Neutrophil (primary cell): ENCODE measurements around the gene PRDM16.

ENCODE experiments used
- H3K27ac ChIP-seq: fragments of 200-600 bp; sonication (generic); 2 replicates; pipeline ENCODE4 v1.5.1; 2016; ENCODE audit warnings: mild to moderate bottlenecking, moderate library complexity
- H3K27me3 ChIP-seq: fragments of 200-600 bp; sonication (generic); 2 replicates; pipeline ENCODE4 v1.6.0; 2016; ENCODE audit warnings: mild to moderate bottlenecking
- H3K36me3 ChIP-seq: fragments of 200-600 bp; sonication (generic); 2 replicates; pipeline ENCODE4 v1.5.1; 2017
- H3K4me1 ChIP-seq, 2 experiments: fragments of 200-600 bp in 1 of 2; sonication (generic) in 1 of 2; 1 replicate in 1 of 2; 2 replicates in 1 of 2; pipeline versions ENCODE4 v1.5.1 to v1.6.1; 2013 to 2016; ENCODE audit warnings: low read depth in 1 of 2, low read length in 1 of 2, mild to moderate bottlenecking in 1 of 2, moderate library complexity in 1 of 2; ENCODE audit not compliant: control insufficient read depth in 1 of 2, insufficient read depth in 1 of 2
- H3K4me3 ChIP-seq, 2 experiments: fragments of 200-600 bp in 1 of 2; sonication (generic) in 1 of 2; 1 replicate in 1 of 2; 2 replicates in 1 of 2; pipeline ENCODE4 v1.5.1; 2013 to 2016; ENCODE audit warnings: low read depth in 1 of 2, low read length in 1 of 2, mild to moderate bottlenecking in 1 of 2, moderate library complexity in 1 of 2
- H3K9me3 ChIP-seq: fragments of 200-600 bp; sonication (generic); 2 replicates; pipeline ENCODE4 v1.5.1; 2016
- TF ChIP-seq, protein P1 (sequence below): fragments of 200-600 bp; sonication (generic); IDR thresholded peaks from 2 replicates; pipeline ENCODE4 v1.5.1; 2016; ENCODE audit warnings: antibody characterized with exemption

Gene PRDM16

GRCh38 chr1:3326516-3327388 is 257.7 kb downstream of the PRDM16 start:
- Histone ChIP-seq H3K4me1 (no peaks in the 10 kb centered on the region), H3K27ac (no peak overlapping the region), H3K9me3 (no peaks in the 10 kb centered on the region), H3K36me3 (no peaks in the 10 kb centered on the region), H3K4me3 (no peak overlapping the region), H3K27me3 (peaks cover 26% of the 10 kb centered on the region)
- TF ChIP-seq, protein P1, sequence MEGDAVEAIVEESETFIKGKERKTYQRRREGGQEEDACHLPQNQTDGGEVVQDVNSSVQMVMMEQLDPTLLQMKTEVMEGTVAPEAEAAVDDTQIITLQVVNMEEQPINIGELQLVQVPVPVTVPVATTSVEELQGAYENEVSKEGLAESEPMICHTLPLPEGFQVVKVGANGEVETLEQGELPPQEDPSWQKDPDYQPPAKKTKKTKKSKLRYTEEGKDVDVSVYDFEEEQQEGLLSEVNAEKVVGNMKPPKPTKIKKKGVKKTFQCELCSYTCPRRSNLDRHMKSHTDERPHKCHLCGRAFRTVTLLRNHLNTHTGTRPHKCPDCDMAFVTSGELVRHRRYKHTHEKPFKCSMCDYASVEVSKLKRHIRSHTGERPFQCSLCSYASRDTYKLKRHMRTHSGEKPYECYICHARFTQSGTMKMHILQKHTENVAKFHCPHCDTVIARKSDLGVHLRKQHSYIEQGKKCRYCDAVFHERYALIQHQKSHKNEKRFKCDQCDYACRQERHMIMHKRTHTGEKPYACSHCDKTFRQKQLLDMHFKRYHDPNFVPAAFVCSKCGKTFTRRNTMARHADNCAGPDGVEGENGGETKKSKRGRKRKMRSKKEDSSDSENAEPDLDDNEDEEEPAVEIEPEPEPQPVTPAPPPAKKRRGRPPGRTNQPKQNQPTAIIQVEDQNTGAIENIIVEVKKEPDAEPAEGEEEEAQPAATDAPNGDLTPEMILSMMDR: no peak

- TF ChIP-seq, protein P1: no peak
- Histone ChIP-seq H3K36me3 (no peaks in the 10 kb centered on the region), H3K4me1 (no peaks in the 10 kb centered on the region), H3K9me3 (no peaks in the 10 kb centered on the region), H3K27ac (no peak overlapping the region), H3K4me3 (no peak overlapping the region), H3K27me3 (peaks cover 20% of the 10 kb centered on the region)
Measured at GRCh38 chr1:3327389-3327702, 258.3 kb downstream of the PRDM16 start.

DNA sequence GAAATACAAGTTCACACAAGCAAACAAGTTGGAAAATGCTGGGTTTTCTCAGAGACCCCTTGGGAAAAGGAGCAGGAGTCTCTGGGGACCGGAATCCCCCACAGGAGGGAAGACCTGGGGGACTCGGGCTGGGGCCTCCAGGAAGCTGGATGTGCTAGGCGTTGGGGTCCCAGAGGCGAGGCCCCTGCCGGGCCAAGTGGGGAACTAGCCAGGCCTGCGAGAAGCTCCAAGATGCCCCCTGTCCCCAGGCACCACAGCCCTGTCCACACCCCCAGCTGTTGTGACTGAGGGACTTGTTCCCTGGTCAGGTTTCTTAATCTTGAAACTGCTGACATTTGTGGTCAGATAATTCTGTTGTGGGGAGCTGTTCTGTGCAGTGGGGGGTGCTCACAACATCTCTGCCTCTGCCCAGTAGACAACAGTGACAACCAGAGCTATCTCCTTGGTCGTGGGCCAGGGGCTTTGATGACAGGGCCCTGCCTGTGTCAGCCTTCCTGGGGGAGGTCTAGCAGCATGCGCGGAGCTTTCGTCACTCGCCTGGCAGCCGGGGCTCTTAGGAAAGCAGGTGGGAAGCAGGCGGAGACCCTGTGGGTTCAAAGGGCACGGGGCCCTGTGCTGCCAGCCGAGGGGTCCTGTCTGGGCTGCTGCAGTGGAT is 259.1 kb downstream of the PRDM16 start:
- no peaks in the 10 kb centered on the region for H3K4me1 ChIP-seq
- no peaks in the 10 kb centered on the region for H3K36me3 ChIP-seq
- H3K9me3 ChIP-seq: no peaks in the 10 kb centered on the region

DNA sequence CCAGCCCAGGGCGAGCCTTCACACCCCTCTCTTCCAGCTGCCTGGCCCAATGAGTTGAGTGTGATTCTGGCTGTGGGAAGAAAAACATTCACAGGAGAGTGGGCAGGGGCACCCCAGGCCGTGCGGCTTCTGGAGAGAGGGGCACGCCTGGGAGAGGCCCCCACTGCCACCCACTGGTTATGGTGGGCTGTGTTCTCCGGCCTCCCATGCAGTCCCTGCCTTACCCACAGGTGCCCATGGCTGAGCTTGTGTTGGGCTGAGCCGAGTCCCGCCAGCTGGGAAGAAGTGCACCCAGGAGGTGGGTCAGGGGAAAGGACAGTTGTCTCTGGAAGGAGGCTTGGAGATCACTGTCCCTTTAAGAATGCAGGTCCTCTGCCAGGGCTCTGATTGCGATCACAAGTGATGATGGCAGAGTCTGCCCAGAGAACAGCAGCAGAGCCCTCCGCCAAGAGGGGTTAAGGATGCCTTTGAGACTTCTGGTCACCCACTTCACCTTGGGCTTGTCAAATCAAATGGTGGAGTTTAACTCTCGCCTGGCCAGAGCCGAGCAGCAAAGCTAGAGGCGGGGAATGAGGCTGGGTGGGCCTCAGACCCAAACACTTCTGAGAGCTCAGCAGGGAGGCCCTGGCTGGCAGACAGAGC is 260.8 kb downstream of the PRDM16 start:
- Histone ChIP-seq H3K27me3 (no peaks in the 10 kb centered on the region), H3K4me1 (no peaks in the 10 kb centered on the region), H3K9me3 (no peaks in the 10 kb centered on the region), H3K27ac (no peak overlapping the region), H3K4me3 (no peak overlapping the region), H3K36me3 (no peaks in the 10 kb centered on the region)
- TF ChIP-seq, protein P1: no peak

More for the DNA sequence above, 259.1 kb downstream of the PRDM16 start:
- peaks cover 13% of the 10 kb centered on the region for H3K27me3 ChIP-seq
- TF ChIP-seq, protein P1: no peak
- no peak overlapping the region for H3K27ac ChIP-seq
- H3K4me3 ChIP-seq: no peak overlapping the region

DNA sequence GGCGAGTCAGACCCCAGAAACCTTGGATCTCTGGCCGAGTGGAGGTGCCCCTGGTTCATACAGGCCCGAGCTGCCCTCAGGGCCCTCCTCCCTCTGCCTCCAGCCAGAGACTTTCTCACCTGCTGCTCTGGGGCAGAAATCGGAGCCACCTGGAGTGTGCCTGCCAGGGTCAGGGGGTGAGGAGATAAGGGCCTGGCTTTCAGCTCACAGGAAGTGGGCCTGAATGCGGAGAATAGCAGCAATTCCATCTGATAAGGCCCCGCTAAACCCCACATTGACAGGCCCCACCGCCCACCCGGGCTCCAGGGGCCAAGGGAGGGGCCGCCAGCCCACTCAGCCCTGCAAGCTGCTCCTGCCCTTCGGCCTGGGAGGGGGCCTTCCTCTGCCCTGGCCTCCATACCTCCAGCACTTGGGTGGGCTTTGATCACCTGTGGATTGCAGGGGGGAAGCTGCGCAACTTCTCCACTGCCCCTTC is 261.8 kb downstream of the PRDM16 start:
- Histone ChIP-seq H3K4me3 (no peak overlapping the region), H3K9me3 (no peaks in the 10 kb centered on the region), H3K27ac (no peak overlapping the region), H3K4me1 (no peaks in the 10 kb centered on the region), H3K27me3 (no peaks in the 10 kb centered on the region), H3K36me3 (no peaks in the 10 kb centered on the region)
- TF ChIP-seq, protein P1: no peak
